Endothelial cell of umbilical vein (primary cell): ENCODE measurements around the gene PRF1.

Source experiments
- EZH2 ChIP-seq: IDR thresholded peaks from 2 replicates; pipeline ENCODE4 v1.6.1; 2012; ENCODE audit warnings: borderline replicate concordance, low read depth, mild to moderate bottlenecking, moderate library complexity, low read length, inconsistent platforms; ENCODE audit not compliant: severe bottlenecking
- FOS ChIP-seq: IDR thresholded peaks from 2 replicates; pipeline ENCODE4 v1.6.1; 2011; ENCODE audit warnings: mild to moderate bottlenecking, low read length, moderate library complexity, borderline replicate concordance; ENCODE audit not compliant: insufficient read depth
- GATA2 ChIP-seq: IDR thresholded peaks from 2 replicates; pipeline ENCODE4 v1.7.0; 2011; ENCODE audit warnings: low read depth, mild to moderate bottlenecking, moderate library complexity, mixed read lengths, low read length; ENCODE audit not compliant: insufficient read length, insufficient read depth
- POLR2A ChIP-seq: IDR thresholded peaks from 2 replicates; pipeline ENCODE4 v1.6.1; 2012; ENCODE audit warnings: low read depth, mild to moderate bottlenecking, control low read depth, low read length
- POLR2AphosphoS5 ChIP-seq: IDR thresholded peaks from 2 replicates; pipeline ENCODE4 v1.6.1; 2012; ENCODE audit warnings: low read depth, mild to moderate bottlenecking, control low read depth, low read length, moderate library complexity; ENCODE audit not compliant: insufficient read depth
- TF ChIP-seq, protein P1 (sequence below), 2 donors: IDR thresholded peaks; 1 replicate in 1 of 2; 2 replicates in 1 of 2; pipeline ENCODE4 v1.5.1; 2011; ENCODE audit warnings: low read length in 2 of 2, mild to moderate bottlenecking in 2 of 2, moderate library complexity in 2 of 2, control low read depth in 1 of 2, inconsistent platforms in 1 of 2, low read depth in 1 of 2; ENCODE audit not compliant: insufficient read depth in 1 of 2; ENCODE audit errors: extremely low read depth in 1 of 2

GRCh38 chr10:70582793-70583668 is 19.5 kb downstream of the PRF1 start:
- TF ChIP-seq, protein P1, sequence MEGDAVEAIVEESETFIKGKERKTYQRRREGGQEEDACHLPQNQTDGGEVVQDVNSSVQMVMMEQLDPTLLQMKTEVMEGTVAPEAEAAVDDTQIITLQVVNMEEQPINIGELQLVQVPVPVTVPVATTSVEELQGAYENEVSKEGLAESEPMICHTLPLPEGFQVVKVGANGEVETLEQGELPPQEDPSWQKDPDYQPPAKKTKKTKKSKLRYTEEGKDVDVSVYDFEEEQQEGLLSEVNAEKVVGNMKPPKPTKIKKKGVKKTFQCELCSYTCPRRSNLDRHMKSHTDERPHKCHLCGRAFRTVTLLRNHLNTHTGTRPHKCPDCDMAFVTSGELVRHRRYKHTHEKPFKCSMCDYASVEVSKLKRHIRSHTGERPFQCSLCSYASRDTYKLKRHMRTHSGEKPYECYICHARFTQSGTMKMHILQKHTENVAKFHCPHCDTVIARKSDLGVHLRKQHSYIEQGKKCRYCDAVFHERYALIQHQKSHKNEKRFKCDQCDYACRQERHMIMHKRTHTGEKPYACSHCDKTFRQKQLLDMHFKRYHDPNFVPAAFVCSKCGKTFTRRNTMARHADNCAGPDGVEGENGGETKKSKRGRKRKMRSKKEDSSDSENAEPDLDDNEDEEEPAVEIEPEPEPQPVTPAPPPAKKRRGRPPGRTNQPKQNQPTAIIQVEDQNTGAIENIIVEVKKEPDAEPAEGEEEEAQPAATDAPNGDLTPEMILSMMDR (IDR thresholded peaks at IDR 0.05; ENCODE audit: extremely low read depth in 1 of 2, insufficient read depth in 1 of 2, low read depth in 1 of 2, low read length in 2 of 2): no peak
- TF ChIP-seq GATA2 (no peak), FOS (no peak), POLR2AphosphoS5 (no peak), EZH2 (no peak), POLR2A (no peak)
